ENCODE data around the gene CDNF. TPM values are rescaled to one million over a fixed set of nuclear protein-coding genes. Genes with fewer than 3 reads are reported as not detected.

Gene CDNF
- total RNA-seq, 1 experiment from 2014 or later = 1.2 TPM

GRCh38 chr10:14826076-14826829 lies 11.6 kb downstream of the CDNF start:
- no peaks in the 10 kb centered on the region for H3F3A ChIP-seq (ENCODE audit: low read length, unreplicated experiment)
- no peaks in the 10 kb centered on the region for H4K20me1 ChIP-seq (ENCODE audit: low read length)
- no peak overlapping the region for H3K9ac ChIP-seq (ENCODE audit: low read length)
- intact Hi-C loops (cut with micrococcal nuclease) = no loop called here
- H3K9me3 ChIP-seq (ENCODE audit: low read length) = no peaks in the 10 kb centered on the region
- no peak overlapping the region for H3K27ac ChIP-seq (ENCODE audit: low read length)
- BruUV-seq (replicated peaks) = no TSS peak
- H3K79me2 ChIP-seq (ENCODE audit: low read length) = no peaks in the 10 kb centered on the region
- TF ChIP-seq EZH2phosphoT487 (IDR thresholded peaks at IDR 0.05; ENCODE audit: borderline replicate concordance, low read length) = no peak
- no peak for TF ChIP-seq EZH2 (IDR thresholded peaks at IDR 0.05; ENCODE audit: low read length, unreplicated experiment)
- TF ChIP-seq CTCF (conservative IDR thresholded peaks at IDR 0.05; ENCODE audit: low read depth, low read length) = no peak
- ATAC-seq (no peak), DNase-seq (no peak)
- no peaks in the 10 kb centered on the region for H3K9me2 ChIP-seq (replicated peaks; ENCODE audit: low read length)
- no peaks in the 10 kb centered on the region for H3K4me1 ChIP-seq (ENCODE audit: insufficient read depth, low read length)
- ChIA-PET POLR2A (ENCODE audit: unreplicated experiment) (no interaction called here), CTCF (no interaction called here)
- H2AFZ ChIP-seq (ENCODE audit: low read length) = no peak overlapping the region
- no peaks in the 10 kb centered on the region for H3K36me3 ChIP-seq (ENCODE audit: low read depth, low read length)
- no peaks in the 10 kb centered on the region for H3K27me3 ChIP-seq (ENCODE audit: low read length)
- no peak overlapping the region for H3K4me2 ChIP-seq (ENCODE audit: low read length)
- no peak overlapping the region for H3K4me3 ChIP-seq (ENCODE audit: low read length)

- Histone ChIP-seq H3K9me2 (replicated peaks; ENCODE audit: low read length) (no peaks in the 10 kb centered on the region), H2AFZ (ENCODE audit: low read length) (no peak overlapping the region), H3F3A (ENCODE audit: low read length, unreplicated experiment) (no peaks in the 10 kb centered on the region), H4K20me1 (ENCODE audit: low read length) (no peaks in the 10 kb centered on the region), H3K36me3 (ENCODE audit: low read depth, low read length) (no peaks in the 10 kb centered on the region), H3K79me2 (ENCODE audit: low read length) (no peaks in the 10 kb centered on the region), H3K27ac (ENCODE audit: low read length) (no peak overlapping the region), H3K9ac (ENCODE audit: low read length) (no peak overlapping the region), H3K4me1 (ENCODE audit: insufficient read depth, low read length) (peaks cover 19% of the 10 kb centered on the region), H3K9me3 (ENCODE audit: low read length) (no peaks in the 10 kb centered on the region), H3K4me2 (ENCODE audit: low read length) (no peak overlapping the region), H3K4me3 (ENCODE audit: low read length) (no peak overlapping the region), H3K27me3 (ENCODE audit: low read length) (no peaks in the 10 kb centered on the region)
- intact Hi-C loops (cut with micrococcal nuclease) = loop anchor here (1.0 to 5.0 kb wide), 6 partner anchors 152 to 697 kb away; no protein-coding TSS in a partner anchor
- DNase-seq (no peak), ATAC-seq (no peak)
- ChIA-PET CTCF (interaction anchor here (0.7 to 0.8 kb wide), 2 partner anchors 264 to 290 kb away, joined by 3 read pairs; no protein-coding TSS in a partner anchor), POLR2A (ENCODE audit: unreplicated experiment) (no interaction called here)
- TF ChIP-seq EZH2phosphoT487 (IDR thresholded peaks at IDR 0.05; ENCODE audit: borderline replicate concordance, low read length) = no peak
- no peak for TF ChIP-seq EZH2 (IDR thresholded peaks at IDR 0.05; ENCODE audit: low read length, unreplicated experiment)
- no peak for TF ChIP-seq CTCF (conservative IDR thresholded peaks at IDR 0.05; ENCODE audit: low read depth, low read length)
- BruUV-seq (replicated peaks) = no TSS peak
These were observed 13.9 kb downstream of the CDNF start for GRCh38 chr10:14823966-14824365.

All from PC-3 (cell line).